Colonic mucosa (tissue), 4 donors: ENCODE data around the gene AGAP1. TPM values are rescaled to one million over a fixed set of nuclear protein-coding genes. Genes with fewer than 3 reads are reported as not detected.

Experiments
- DNase-seq: peaks from one replicate; pipeline ENCODE4 v3.0.0-alpha.2; 2020
- H3K27ac ChIP-seq: fragments of 200-600 bp; one replicate; pipeline ENCODE4 v1.8.0; 2021
- H3K27me3 ChIP-seq: fragments of 200-600 bp; one replicate; pipeline ENCODE4 v1.8.0; 2021
- H3K36me3 ChIP-seq: fragments of 200-600 bp; one replicate; pipeline ENCODE4 v1.8.0; 2021
- H3K4me1 ChIP-seq: fragments of 200-600 bp; one replicate; pipeline ENCODE4 v1.8.0; 2021; ENCODE audit warnings: mild to moderate bottlenecking
- H3K4me3 ChIP-seq: fragments of 200-600 bp; one replicate; pipeline ENCODE4 v1.8.0; 2021
- H3K9ac ChIP-seq, 2 donors: one replicate each; pipeline ENCODE4 v1.7.0; 2013; ENCODE audit warnings: control low read depth in 2 of 2, low read depth in 2 of 2, low read length in 2 of 2
- H3K9me3 ChIP-seq: fragments of 200-600 bp; one replicate; pipeline ENCODE4 v1.8.0; 2021
- intact Hi-C: fragments of 100-400 bp; cut with DNase I; formaldehyde crosslinking; loops from one replicate; pipeline ENCODE4 v1.14.1; 2022
- total RNA-seq, 2 donors: library from RNA; stranded (reverse); fragmentation: NEBNext Ultra II Directional in 1 of 2; extraction: Animal tissue kit (Norgen Biotek cat#: 25700) in 1 of 2; gene quantifications; one replicate each; pipeline ENCODE4 v1.2.1, GENCODE V29; 2021
- TF ChIP-seq, protein P1 (sequence below): fragments of 200-600 bp; IDR thresholded peaks from one replicate; pipeline ENCODE4 v1.8.0; 2022; ENCODE audit warnings: antibody characterized with exemption, mild to moderate bottlenecking
- donor health status: healthy.
- donor health status: DM: no; HTN: no; CAD: no.
- donor health status: DM: no; HTN: no; CAD: no.

Gene AGAP1
- total RNA-seq, 2 donors from 2014 or later, result 62.1 to 62.9 TPM

DNA sequence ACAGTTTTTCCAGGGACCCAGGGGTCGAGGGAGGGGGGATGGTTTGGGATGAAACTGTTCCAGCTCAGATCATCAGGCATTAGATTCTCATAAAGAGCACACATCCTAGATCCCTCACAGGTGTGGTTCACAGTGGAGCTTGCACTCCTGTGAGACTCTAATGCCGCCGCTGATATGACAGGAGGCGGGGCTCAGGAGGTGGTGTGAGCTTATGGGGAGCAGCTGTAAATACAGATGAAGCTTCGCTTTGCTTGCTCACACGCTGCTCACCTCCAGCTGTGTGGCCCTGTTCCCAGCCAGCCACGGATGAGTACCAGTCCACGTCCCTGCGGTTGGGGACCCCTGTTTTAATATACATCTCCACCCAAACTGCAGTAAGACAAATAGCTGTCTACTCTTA, 204.2 kb downstream of the AGAP1 start:
- no peak for DNase-seq
- no peaks in the 10 kb centered on the region for H3K4me1 ChIP-seq
- TF ChIP-seq, protein P1, sequence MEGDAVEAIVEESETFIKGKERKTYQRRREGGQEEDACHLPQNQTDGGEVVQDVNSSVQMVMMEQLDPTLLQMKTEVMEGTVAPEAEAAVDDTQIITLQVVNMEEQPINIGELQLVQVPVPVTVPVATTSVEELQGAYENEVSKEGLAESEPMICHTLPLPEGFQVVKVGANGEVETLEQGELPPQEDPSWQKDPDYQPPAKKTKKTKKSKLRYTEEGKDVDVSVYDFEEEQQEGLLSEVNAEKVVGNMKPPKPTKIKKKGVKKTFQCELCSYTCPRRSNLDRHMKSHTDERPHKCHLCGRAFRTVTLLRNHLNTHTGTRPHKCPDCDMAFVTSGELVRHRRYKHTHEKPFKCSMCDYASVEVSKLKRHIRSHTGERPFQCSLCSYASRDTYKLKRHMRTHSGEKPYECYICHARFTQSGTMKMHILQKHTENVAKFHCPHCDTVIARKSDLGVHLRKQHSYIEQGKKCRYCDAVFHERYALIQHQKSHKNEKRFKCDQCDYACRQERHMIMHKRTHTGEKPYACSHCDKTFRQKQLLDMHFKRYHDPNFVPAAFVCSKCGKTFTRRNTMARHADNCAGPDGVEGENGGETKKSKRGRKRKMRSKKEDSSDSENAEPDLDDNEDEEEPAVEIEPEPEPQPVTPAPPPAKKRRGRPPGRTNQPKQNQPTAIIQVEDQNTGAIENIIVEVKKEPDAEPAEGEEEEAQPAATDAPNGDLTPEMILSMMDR, result no peak

DNA sequence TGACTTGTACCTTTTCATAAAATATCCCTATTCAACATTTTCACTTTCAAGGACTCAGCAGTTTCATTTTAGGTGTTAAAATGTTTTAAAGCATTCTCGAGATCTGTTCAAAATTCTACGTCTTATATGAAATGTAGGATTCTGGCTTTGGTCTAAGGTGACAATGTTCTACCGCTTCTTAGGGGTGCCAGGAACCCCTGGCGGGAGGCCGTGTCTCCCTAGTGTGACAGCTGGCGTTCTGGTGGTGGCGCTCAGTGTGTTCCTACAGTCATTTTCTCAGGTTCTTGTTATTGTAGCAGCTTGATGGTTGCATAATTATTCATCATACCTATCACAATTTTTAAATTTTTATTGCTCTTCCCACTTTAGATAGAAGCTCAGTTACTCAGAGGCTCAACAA, 204.6 kb downstream of the AGAP1 start:
- Histone ChIP-seq H3K27me3 (no peaks in the 10 kb centered on the region), H3K4me3 (no peak overlapping the region), H3K36me3 (no peaks in the 10 kb centered on the region), H3K9ac (no peak overlapping the region), H3K27ac (no peak overlapping the region), H3K4me1 (no peaks in the 10 kb centered on the region), H3K9me3 (no peaks in the 10 kb centered on the region)
- intact Hi-C loops, result no loop called here
- TF ChIP-seq, protein P1, result no peak
- DNase-seq, result no peak

More for the DNA sequence above, 204.2 kb downstream of the AGAP1 start:
- intact Hi-C loops, result no loop called here
- Histone ChIP-seq H3K27ac (no peak overlapping the region), H3K27me3 (no peaks in the 10 kb centered on the region), H3K9ac (no peak overlapping the region), H3K9me3 (no peaks in the 10 kb centered on the region), H3K36me3 (no peaks in the 10 kb centered on the region), H3K4me3 (no peak overlapping the region)

- Histone ChIP-seq H3K9ac (no peak overlapping the region), H3K9me3 (no peaks in the 10 kb centered on the region), H3K27me3 (no peaks in the 10 kb centered on the region), H3K4me1 (no peaks in the 10 kb centered on the region), H3K4me3 (no peak overlapping the region), H3K36me3 (no peaks in the 10 kb centered on the region), H3K27ac (no peak overlapping the region)
- TF ChIP-seq, protein P1, result no peak
- intact Hi-C loops, result no loop called here
- no peak for DNase-seq
Observed at GRCh38 chr2:235699576-235699975, 205.7 kb downstream of the AGAP1 start.

- no peaks in the 10 kb centered on the region for H3K36me3 ChIP-seq
- no peaks in the 10 kb centered on the region for H3K27me3 ChIP-seq
- H3K4me1 ChIP-seq, result no peaks in the 10 kb centered on the region
- no peak overlapping the region for H3K27ac ChIP-seq
- no peak overlapping the region for H3K9ac ChIP-seq
- no peak for DNase-seq
- TF ChIP-seq, protein P1, result no peak
- H3K9me3 ChIP-seq, result no peaks in the 10 kb centered on the region
- H3K4me3 ChIP-seq, result no peak overlapping the region
- intact Hi-C loops, result no loop called here
Observed at GRCh38 chr2:235701206-235701981, 207.6 kb downstream of the AGAP1 start.

DNA sequence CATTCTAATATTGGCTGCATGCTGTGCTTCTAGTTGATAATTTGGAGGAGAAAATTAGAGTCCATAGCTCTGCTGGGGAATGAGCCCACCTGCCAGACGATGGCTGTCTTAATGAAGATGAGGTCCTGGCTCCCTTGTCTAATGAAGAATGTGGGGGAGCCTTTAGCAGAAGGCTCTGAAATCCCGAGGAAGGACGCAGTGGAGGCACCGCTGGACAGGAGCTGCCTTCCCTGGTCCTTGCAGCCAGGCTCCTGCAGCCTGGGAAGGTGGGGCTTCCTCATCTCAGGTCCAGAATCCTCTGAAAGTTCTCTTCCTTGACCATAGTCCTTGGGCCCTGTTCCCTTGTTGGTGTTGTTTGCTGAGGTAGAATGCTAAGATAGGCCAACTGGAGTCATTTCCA, 208.3 kb downstream of the AGAP1 start:
- no peak for DNase-seq
- no peaks in the 10 kb centered on the region for H3K36me3 ChIP-seq
- TF ChIP-seq, protein P1, result no peak
- H3K9me3 ChIP-seq, result no peaks in the 10 kb centered on the region
- no peaks in the 10 kb centered on the region for H3K4me1 ChIP-seq
- no peak overlapping the region for H3K4me3 ChIP-seq
- no peaks in the 10 kb centered on the region for H3K27me3 ChIP-seq
- no peak overlapping the region for H3K9ac ChIP-seq
- intact Hi-C loops, result no loop called here
- H3K27ac ChIP-seq, result no peak overlapping the region
